Testis (tissue), 2 donors: Measurements from ENCODE around the gene KLC3.
"Not testable (repeated sequence)": the region's sequence is repeated elsewhere in the genome, so short reads cannot be mapped to it uniquely, and the experiment has no call there.

Experiments used
- POLR2A ChIP-seq: fragments of 450-650 bp; IDR thresholded peaks from one replicate; pipeline ENCODE4 v1.6.1; 2017; ENCODE audit warnings: antibody characterized with exemption, mild to moderate bottlenecking, moderate library complexity
- TF ChIP-seq, protein P1 (sequence below), 3 experiments: fragments of 450-650 bp in 2 of 3; fragments of 200-600 bp in 1 of 3; sonication (generic) in 1 of 3; IDR thresholded peaks; one replicate each; pipeline ENCODE4 v1.5.1; 2016 to 2019; ENCODE audit warnings: antibody characterized with exemption in 3 of 3, mild to moderate bottlenecking in 2 of 3, moderate library complexity in 1 of 3

DNA sequence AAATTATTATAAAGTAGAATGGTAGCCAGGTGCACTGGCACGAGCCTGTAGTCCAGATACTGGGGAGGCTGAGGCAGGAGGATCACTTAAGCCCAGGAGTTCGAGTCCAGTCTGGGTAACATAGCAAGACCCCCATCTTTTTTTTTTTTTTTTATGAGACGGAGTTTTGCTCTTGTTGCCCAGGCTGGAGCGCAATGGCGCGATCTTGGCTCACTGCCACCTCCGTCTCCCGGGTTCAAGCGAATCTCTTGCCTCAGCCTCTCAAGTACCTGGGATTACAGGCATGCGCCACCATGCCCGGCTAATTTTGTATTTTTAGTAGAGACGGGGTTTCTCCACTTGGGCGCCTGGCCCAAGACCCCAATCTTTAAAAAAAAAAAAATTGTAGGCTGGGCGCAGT lies 28.3 kb upstream of the KLC3 start:
- TF ChIP-seq, protein P1, sequence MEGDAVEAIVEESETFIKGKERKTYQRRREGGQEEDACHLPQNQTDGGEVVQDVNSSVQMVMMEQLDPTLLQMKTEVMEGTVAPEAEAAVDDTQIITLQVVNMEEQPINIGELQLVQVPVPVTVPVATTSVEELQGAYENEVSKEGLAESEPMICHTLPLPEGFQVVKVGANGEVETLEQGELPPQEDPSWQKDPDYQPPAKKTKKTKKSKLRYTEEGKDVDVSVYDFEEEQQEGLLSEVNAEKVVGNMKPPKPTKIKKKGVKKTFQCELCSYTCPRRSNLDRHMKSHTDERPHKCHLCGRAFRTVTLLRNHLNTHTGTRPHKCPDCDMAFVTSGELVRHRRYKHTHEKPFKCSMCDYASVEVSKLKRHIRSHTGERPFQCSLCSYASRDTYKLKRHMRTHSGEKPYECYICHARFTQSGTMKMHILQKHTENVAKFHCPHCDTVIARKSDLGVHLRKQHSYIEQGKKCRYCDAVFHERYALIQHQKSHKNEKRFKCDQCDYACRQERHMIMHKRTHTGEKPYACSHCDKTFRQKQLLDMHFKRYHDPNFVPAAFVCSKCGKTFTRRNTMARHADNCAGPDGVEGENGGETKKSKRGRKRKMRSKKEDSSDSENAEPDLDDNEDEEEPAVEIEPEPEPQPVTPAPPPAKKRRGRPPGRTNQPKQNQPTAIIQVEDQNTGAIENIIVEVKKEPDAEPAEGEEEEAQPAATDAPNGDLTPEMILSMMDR (IDR thresholded peaks at IDR 0.05) = not testable (repeated sequence)
- TF ChIP-seq POLR2A = not testable (repeated sequence)
